GM19023 (cell line): ENCODE results near the gene CEP131.

ENCODE experiments used
- ATAC-seq: cut with Tn5 transposase; IDR thresholded peaks from one replicate; pipeline ENCODE4 v1.9.1; 2021; ENCODE audit warnings: mild to moderate bottlenecking, moderate library complexity; ENCODE audit not compliant: unreplicated experiment

CEP131 gene

GRCh38 chr17:81239714-81240555 lies 17.2 kb upstream of the CEP131 start:
- ATAC-seq: no peak

- peak; percentile 94 for ATAC-seq
These were observed 16.3 kb upstream of the CEP131 start, which contains the start of the genes NDUFAF8 and TEPSIN for GRCh38 chr17:81238815-81239713. TSS of gene NDUFAF8 (plus strand) at chr17:81239318. CDS start at chr17:81239364, 46 bp downstream. TSS of gene TEPSIN (minus strand) at chr17:81239055. CDS start at chr17:81239033, 22 bp downstream.

- no peak for ATAC-seq
These were observed 15.7 kb upstream of the CEP131 start for GRCh38 chr17:81238490-81238814.

- no peak for ATAC-seq
These were observed 15.1 kb upstream of the CEP131 start for GRCh38 chr17:81237591-81238489.

GRCh38 chr17:81236784-81237183 lies 14.0 kb upstream of the CEP131 start:
- no peak for ATAC-seq

GRCh38 chr17:81235822-81236740 lies 13.3 kb upstream of the CEP131 start:
- no peak for ATAC-seq

GRCh38 chr17:81234940-81235821 lies 12.4 kb upstream of the CEP131 start:
- ATAC-seq: no peak

- ATAC-seq: no peak
These were observed 11.7 kb upstream of the CEP131 start for GRCh38 chr17:81234506-81234855.

- ATAC-seq: no peak
These were observed 11.2 kb upstream of the CEP131 start for GRCh38 chr17:81233811-81234505.

- no peak for ATAC-seq
These were observed 10.6 kb upstream of the CEP131 start for GRCh38 chr17:81233316-81233715.

GRCh38 chr17:81232616-81233241 lies 10.0 kb upstream of the CEP131 start:
- no peak for ATAC-seq

- ATAC-seq: no peak
These were observed 9.2 kb upstream of the CEP131 start for GRCh38 chr17:81231766-81232581.

- ATAC-seq: no peak
These were observed 8.4 kb upstream of the CEP131 start for GRCh38 chr17:81231121-81231645.

GRCh38 chr17:81230043-81230820 lies 7.5 kb upstream of the CEP131 start:
- ATAC-seq: no peak

- ATAC-seq: no peak
These were observed 6.8 kb upstream of the CEP131 start for GRCh38 chr17:81229666-81229920.
